ENCODE data around the gene PFKFB1.
"Not testable (repeated sequence)": the region's sequence is repeated elsewhere in the genome, so short reads cannot be mapped to it uniquely, and the experiment has no call there.

The PFKFB1 gene

GRCh38 chrX:54992911-54993622, 921 bp downstream of the PFKFB1 start:
- TF ChIP-seq CTCF (IDR thresholded peaks at IDR 0.05; ENCODE audit: low read depth, low read length), result no peak
- H3K4me3 ChIP-seq (ENCODE audit: low read depth, low read length), result no peak overlapping the region

- no peak overlapping the region for H3K4me3 ChIP-seq (ENCODE audit: low read depth, low read length)
- no peak for TF ChIP-seq CTCF (IDR thresholded peaks at IDR 0.05; ENCODE audit: low read depth, low read length)
Measured at GRCh38 chrX:54991706-54992105, 2.3 kb downstream of the PFKFB1 start.

GRCh38 chrX:54983306-54983705, 10.7 kb downstream of the PFKFB1 start:
- H3K4me3 ChIP-seq (ENCODE audit: low read depth, low read length), result not testable (repeated sequence)

GRCh38 chrX:54980334-54980733, 13.7 kb downstream of the PFKFB1 start:
- H3K4me3 ChIP-seq (ENCODE audit: low read depth, low read length), result no peak overlapping the region
- TF ChIP-seq CTCF (IDR thresholded peaks at IDR 0.05; ENCODE audit: low read depth, low read length), result no peak

DNA sequence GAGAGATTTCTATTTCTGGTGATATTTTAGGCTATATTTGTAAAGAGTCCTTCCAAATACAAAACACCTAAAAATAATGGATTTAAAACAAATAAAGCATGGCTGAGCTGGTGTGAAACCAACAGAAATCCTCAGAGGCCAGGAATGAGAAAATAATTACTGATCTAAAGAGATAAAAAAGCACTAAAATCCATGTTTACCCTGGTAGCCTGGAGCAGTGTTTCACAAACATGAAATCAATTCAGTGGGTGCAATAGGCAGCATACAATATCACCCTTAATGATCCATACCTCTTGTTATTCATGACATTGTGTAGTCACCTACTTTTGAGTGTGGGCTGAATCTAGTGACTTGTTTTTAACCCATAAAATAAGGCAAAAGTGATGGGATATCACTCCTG, 14.6 kb downstream of the PFKFB1 start:
- H3K4me3 ChIP-seq (ENCODE audit: low read depth, low read length), result no peak overlapping the region
- no peak for TF ChIP-seq CTCF (IDR thresholded peaks at IDR 0.05; ENCODE audit: low read depth, low read length)

DNA sequence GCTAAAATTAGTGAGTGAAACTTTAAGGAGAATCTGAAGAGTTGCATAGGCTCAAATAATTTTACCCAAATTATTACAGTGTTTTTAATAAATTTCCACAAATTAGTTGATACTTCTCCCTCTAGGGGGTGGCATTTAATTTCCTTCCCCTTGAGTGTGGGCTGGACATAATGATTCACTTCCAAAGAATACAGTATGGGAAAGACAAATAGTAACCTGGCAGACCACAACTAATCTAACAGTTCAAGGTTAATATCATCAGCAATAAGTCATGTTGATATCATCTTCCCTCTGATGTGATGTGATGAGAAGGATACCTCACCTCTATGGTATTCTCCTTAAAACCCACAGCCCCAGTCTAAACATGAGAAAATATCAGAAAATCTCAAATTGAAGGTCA, 15.5 kb downstream of the PFKFB1 start:
- no peak for TF ChIP-seq CTCF (IDR thresholded peaks at IDR 0.05; ENCODE audit: low read depth, low read length)
- H3K4me3 ChIP-seq (ENCODE audit: low read depth, low read length), result no peak overlapping the region

GRCh38 chrX:54977387-54977786, 16.6 kb downstream of the PFKFB1 start:
- H3K4me3 ChIP-seq (ENCODE audit: low read depth, low read length), result no peak overlapping the region
- TF ChIP-seq CTCF (IDR thresholded peaks at IDR 0.05; ENCODE audit: low read depth, low read length), result no peak
